Measurements from ENCODE around the gene LMF1.
A peak's percentile ranks its signal among the peaks of the same experiment; 100 is the strongest.

The LMF1 gene

DNA sequence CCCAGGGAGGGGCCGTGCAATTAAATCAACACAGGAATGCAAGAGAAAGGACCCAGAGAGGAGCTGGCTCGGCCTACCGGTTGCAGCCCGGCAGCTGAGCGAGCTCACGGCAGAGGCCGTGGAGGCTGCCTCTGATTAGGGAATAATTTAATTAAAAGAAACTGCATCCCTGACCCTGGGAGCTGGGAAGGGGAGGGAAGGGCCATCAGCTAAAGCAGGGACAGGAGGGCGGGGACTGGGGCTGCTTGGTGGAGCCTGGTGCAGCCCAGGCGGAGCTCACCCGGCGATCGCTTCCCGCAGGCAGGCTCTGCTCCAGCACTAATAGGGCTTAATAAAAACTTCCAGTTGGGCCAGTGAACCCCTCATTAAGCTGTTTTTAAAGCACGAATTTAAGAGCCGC lies 43.4 kb downstream of the LMF1 start:
- DNase-seq, result no peak

DNA sequence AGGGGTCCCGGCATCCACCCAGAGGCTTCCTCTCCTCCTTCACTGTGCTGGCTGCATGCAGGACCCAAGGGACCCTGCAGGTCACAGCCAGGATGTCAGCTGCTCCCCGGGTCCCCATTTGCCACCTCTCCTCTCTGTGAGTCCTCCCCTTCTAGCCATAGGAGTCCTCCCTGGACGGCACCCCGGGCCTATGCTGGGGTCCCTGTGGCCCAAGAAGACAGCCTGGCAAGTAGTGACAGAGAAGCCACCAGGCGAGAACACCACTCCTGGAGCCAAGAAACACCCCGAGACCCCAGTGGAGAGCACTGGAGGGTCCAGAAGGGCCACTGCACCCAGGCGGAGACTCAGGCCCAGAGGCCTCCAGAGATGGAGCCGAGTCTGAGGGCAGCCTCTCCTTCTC lies 44.1 kb downstream of the LMF1 start:
- DNase-seq, result no peak

DNA sequence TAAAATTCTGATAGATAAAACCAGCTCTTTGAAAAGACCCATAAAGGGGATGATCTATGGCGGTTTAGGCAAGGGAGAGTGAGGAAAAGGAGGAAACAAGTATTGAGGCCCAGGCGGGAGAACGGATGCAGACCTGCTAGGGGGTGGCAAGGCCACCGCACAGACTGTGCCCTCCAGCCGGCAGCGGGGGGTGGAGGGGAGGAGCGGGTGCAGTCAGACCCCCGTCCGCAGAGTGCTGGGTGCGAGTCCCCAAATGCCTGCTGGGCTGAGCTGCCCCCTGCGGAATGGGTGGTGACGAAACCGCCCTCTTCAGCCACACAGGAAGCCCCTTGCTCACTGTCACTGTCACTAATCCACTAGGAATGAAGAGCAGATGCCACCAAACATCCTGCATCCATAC lies 46.0 kb downstream of the LMF1 start:
- DNase-seq, result peak; percentile 33

DNA sequence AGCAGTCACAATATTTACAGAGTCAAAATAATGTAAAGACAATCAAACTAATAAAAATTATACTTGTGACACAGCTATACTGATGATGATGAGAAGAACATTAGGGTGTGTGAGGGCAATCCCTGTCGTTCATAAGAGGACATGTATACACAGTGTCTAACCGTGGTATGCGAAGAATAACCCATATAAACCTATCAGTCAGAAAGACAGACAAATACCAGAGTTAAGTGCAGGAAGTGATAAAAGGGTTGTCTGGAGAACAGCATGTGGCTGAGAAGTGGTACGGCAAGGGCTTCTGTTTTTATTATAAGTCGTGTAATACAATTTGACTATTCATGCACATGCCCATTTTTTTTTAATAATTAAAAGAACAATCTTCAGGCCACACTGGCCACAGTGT lies 46.7 kb downstream of the LMF1 start:
- peak; percentile 26 for DNase-seq

DNA sequence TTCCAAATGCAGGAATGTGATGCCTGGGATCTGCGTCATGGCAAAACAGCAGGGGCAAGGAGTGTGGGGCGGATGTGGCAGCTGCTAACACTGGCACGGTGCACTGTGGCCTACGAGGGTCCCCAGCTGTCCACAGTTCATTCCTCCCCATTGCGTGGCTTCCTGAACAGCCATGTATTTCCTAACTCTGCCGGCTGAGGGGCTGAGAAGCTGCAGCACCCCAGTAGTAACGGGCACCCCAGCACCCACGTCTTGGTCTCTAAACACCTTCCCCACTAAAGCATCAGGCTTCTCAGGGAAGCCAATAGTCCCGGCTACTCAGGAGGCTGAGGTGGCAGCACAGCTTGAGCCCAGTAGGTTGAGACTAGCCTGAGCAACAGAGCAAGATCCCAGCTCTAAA lies 47.6 kb downstream of the LMF1 start:
- no peak for DNase-seq

DNA sequence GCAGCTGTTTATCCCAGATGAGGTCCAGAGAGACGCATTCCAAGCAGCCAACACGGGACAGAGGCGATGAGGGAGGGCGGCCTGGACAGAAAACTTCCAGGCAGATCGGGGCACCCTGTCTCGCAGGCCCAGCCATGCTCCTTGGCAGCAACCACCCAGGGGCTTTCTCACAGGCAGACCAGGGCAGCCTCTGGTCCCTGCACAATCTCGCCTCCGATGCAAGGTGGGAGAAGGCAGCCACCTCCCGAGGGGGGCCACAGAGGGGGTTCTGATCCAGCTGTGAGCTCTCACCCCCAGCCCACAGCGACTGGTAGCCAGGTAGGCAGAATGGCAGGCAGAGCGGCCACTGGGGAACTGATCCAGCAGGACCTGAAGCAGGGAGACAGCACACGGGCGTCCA lies 48.7 kb downstream of the LMF1 start:
- DNase-seq, result no peak

DNA sequence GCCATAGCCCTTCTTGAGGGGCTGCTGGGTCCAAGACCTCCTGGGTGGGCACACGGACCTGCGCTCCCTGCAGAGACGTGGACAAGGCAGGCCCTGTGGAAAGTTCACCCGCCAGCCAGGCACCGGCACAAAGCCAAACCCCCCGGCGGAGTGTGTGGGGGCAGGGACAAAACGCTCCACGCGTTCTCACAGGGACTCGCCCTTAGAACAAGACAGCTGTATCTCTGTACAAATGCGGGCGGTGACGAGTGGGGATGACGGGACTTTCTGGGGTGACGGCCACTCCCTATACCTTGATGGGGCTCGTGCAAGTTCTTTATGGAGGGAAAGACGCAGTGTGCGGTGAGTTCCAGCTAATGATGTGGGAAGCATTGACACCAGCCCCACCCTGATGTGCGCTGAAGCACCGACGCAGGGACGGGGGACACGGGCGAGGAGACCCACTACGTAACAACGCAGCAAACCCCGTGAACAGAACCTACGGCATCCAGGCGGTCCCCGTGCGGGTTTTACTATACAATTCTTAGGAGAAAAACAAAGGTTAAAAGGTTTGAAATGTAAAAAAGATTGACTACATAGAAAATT lies 49.4 kb downstream of the LMF1 start:
- DNase-seq, result peak; percentile 1

DNA sequence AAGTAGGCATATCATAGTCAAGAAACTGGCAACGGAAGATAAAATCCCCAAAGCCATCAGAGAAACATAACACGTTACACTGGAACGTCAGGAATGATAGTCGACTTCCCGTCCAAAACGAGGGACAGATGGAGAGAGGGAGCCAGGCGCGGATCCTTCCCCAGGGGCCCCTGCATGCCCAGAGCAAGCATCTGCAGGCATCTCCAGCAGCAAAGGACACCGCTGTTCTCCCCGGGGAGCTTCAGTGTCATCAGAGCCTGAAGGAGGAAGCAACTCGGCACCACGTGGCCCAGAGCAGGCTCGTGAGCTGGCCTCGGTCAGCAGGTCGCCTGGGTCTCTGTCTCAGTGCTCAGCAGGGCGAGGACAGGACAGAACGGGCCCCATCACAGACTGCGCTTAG lies 50.1 kb downstream of the LMF1 start:
- DNase-seq, result peak; percentile 93

DNA sequence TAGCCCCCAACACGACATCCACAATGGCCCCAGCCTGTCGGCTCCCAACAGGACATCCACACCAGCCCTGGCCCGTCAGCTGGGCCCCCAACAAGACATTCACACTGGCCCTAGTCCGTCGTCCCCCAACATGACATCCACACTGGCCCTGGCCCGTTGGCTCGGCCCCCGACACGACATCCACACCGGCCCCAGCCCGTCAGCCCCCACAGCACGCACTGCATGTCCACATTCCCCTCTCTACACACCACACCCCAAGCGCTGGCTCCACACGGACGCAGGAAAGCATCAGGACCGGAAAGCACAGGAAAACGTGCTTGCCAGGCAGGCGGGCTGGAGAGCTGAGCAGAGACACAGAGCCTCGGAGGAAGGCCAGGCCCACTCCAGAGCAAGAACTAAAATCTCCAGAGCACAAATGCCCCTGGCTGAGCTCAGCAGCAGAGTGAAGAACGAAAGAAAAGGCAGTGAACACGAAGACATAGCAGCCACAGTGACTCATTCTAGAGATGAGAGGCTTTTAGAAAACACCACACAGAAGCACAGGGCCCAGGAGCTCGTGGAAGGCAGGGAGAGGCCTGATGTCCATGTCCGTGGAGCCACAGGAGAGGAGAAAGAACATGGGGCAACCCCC lies 50.6 kb downstream of the LMF1 start:
- DNase-seq, result peak; percentile 85

DNA sequence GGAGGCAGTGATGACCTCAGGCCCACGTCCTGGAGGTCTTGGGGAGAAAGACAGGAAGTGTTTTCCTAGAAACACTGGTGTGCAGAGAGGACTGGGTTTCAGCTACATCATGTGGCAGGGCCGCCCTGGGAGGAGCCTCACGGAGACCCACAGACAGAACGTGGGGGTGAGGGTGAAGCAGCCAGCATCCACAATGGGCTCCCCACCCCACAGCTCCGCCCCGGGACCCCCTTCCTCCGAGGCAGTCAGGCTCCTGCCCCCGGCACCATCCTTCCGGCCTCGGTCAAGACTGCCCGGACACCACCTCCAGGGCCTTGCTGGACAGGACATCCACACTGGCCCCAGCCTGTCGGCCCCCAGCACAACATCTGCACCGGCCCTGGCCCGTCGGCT lies 51.1 kb downstream of the LMF1 start:
- DNase-seq, result no peak

DNA sequence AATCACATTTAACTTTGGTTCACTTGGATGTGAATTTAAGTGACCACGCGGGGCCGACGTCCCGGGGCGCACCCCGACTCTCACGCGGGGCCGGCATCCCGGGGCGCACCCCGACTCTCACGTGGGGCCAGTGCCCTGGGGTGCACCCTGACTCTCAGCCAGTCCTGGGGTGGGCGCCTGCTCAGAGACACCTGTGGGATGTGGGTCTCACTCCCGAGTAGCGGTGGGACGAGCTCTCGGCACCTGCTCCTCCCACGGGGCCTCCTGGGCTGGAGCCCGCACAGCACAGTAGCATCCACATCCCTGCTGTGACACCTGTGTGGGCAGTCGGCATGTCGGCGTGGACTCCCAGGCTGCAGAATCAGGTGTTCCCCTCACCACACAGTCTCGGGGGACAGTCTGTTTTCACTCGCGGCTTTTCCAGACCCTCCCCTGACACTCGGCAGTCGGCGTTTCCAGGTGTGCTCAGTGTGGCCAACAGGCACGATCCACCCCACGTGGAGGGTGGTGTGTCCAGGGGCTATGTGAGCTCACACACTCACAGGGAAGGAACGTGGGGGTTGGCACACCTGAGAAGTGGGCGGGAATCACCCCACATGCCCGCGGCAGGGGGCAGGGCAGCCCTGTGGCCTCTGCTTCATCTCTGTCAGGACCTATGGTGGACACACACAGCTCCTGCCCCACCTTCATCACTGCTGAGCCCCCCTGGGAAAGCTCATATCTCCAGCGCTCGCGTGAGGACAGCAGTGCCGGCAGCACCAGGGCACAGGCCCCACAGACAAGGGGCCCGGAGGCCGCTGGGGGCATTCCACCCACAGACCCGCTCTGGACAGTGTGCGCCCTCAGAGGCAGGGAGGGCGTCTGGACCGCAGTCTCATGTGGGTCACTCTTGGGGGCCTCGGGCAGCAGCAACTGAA lies 51.8 kb downstream of the LMF1 start:
- no peak for DNase-seq

DNA sequence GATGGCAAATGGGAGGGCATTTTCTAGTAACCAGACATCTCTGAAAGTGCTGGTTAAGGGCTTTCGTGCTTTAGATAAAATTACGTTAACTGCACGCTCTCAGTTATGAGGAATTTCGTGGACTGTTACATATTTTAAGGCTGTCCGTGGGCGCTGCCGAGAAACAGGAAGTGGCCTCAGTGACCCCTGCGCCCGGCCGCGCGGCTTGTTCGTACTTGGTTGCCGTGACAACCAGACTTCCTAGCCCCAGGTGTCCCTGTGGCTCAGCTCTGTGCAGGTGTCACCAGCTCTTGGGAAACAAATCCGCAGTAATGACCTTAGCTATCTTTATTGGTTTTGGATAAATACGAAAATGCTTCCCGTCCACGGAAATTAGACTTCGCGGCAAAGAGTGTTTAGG lies 52.7 kb downstream of the LMF1 start:
- no peak for DNase-seq

DNA sequence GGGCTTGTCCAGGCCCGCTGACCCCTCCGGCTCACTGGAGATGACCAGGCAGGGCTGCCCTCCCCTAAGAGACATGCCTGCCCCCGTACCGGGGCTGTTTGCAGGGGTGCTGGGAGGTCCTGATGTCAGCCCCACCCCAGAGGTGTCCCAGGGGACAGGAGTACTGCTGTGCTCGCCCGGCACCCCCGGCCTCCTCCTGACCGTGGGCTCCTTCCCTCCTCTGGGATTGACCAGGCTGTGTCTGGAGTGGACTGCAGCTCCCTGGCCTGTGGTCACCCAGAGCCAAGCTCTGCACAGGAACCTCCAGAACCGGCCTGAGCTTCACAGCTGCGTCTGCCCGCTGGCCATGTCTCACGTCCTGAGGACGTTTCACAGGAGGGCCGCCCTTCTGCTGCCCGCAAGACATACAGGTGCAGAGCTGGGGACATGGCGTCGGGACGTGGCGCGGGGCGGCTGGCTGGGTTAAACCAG lies 53.2 kb downstream of the LMF1 start:
- DNase-seq, result no peak

DNA sequence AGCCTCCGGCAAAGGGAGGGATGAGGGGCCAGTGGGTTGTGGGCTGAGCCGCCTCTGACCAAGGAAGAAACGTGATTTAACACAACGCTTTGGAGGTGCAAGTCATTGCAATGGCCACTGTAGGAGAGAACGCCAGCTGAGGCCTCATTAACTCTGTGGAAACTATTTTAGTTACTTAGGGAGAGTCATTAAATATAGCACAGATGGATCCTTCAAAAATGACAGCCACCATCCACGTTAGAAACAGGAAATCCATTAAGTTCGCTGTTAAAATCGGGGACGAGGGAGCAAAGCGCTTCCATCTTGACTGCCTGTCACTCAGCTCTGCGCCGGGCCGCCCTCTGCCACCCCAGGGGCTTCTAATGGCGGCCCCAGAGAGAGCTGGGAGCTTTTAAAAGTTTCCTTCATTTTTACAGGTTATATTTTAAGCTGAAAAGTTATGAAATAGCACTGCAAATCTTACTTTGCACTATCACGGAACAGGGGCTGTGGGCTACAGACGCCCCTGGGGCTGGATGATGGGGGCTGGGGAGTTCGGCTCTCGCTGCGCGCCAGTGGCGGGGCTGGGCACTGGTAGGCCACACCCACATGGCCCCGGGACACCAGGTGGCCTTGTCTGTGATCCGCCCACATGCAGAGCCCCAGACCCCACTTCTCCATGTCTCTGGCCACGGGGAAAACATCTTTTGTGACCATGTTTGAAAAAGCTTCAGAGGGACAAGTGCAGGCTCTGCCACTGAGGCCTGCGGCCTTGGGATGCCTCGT lies 54.6 kb downstream of the LMF1 start:
- DNase-seq, result no peak

DNA sequence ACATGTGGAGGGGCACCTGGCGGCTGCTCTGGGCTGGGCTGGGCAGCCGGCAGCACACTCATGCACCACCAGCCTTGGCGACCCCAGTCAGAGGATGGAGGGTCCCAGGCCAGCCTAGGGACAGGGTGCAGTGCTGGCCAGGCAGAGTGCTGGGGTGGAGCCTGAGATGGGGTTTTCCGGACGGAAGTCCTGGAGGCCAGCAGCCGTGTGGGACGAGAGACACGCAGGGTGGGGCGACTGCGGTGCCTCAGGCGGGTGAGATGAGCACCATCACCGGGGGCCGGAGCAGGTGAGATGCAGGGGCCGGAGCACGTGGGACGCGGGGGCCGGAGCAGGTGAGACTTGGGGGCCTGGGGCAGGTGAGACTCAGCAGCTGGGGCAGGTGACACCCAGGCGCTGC lies 55.2 kb downstream of the LMF1 start:
- DNase-seq, result no peak

DNA sequence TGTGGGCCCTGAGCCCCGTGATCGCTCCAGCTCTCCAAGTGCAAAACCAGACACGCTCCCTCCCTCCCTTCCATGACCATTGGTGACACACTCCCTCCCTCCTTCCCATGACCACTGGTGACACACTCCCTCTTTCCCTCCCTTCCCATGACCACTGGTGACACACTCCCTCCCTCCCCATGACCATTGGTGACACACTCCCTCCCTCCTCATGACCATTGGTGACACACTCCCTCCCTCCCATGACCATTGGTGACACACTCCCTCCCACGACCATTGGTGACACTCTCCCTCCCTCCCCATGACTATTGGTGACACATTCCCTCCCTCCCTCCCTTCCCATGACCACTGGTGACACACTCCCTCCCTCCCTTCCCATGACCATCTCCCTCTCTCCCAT lies 56.3 kb downstream of the LMF1 start:
- DNase-seq, result peak; percentile 44

DNA sequence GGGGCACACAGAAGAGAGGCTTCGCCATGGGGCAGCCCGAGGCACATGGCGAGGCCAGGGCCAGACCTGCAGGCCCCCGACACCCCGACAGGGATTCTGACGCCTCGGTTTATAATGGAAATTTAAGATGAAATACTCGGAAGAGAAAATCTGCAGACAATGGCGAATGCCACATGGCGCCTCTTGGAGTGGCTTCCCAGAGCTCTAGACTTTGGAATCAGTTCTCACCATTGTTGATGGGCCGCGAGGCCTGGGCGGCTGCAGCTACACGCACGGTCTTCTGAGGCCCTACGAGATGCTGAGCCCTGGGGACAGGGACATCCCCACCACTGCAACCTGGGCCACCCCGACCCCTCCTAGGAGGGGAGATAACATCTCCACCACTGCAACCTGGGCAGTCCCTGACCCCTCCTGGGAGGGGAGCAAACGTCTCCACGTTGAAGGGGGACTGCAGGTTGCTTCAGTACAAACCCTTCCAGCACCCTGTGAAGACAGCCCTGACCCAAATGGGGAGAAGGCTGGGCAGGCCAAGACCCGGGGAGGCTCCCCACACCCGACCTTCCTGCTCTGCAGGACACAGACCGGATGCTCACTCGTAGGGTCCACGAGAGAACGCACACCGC lies 56.9 kb downstream of the LMF1 start:
- no peak for DNase-seq

DNA sequence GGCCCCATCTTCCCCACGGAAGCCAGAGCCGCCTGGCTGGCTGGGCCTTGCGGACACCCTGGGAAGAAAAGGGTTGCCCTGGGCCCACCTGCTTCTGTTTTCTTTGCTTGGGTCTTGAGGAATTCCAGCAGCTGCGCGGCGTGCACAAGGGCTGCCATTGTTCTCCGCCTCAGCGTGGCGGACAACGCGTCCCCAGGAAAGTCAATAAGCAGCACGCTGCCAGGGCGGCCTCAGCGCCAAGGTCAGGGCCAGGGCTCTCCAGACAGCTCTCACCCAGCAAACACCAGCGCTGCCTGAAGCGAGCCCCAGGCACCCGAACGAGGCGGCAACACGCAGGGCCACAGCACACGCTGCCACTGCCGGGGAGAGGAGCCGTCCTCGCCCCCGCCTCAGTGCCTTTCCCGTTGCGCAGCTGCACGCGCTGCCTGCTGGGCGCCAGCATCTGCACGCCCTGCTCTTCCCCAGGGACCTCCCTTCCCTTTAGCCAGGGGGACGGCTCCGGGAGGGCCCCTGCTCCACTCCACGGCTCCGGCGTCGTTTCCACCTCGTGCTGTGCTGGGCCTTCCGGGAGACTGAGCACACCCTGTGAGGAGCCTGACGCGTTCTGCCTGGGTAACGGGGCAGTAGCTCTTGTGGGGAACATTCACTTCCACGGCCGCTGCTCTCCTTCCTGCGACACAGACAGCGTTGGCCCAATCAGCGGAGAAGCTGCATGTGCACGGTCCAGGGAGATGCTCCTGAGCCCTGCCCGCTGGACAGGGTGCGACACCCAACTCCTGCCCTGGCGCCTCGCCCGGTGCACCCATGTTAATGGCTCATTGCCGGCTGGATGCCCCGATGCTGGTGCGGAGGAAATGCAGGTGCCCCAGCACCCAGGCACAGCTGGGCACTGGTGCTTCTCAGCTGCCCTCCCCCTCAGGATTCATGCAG lies 57.8 kb downstream of the LMF1 start:
- no peak for DNase-seq

DNA sequence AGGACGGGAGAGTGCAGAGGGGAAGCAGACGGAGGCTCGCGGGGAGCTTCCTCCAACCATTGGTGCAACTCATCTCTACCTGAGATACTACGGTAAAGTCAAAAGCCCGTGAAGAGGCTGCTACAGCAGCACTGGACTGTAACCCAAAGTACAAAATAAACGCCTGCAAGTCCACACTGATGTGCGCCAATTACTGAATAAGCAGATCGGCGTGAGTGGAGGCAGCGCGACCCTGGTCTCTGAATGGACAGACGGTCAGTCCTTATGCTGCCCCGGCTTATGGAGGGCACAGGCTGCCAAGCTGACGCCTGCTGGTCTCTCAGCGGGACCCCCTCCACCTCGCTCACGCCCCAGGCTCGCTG lies 58.5 kb downstream of the LMF1 start:
- no peak for DNase-seq

DNA sequence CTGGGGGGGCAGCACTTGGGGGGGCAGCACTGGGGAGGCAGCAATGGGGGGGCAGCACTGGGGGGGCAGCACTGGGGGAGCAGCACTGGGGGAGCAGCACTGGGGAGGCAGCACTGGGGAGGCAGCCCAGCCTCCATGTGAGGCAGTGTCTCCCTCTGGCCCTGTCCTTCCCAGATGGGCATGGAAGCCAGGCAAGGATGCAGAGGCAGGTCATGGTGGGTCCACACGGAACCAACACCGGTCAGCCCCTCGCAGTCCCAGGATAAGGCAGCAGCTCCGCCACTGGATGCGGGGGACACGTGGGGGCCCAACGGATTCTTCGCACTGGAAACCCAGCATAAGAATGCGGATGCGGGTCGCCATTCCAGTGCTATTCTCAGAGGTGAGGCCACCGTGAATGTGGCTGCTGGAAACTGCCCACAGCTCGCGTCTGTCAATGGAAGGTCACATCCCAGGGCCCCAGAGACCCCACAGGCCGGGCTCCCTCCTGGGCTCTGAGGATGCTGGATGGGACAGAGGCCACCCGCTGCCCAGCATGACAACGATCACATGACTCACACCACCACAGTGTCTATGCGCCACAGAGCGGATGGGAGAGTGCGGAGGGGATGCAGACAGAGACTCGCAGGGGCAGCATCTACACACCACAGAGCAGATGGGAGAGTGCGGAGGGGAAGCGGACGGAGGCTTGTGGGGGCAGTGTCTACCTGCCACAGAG lies 59.0 kb downstream of the LMF1 start:
- no peak for DNase-seq

DNA sequence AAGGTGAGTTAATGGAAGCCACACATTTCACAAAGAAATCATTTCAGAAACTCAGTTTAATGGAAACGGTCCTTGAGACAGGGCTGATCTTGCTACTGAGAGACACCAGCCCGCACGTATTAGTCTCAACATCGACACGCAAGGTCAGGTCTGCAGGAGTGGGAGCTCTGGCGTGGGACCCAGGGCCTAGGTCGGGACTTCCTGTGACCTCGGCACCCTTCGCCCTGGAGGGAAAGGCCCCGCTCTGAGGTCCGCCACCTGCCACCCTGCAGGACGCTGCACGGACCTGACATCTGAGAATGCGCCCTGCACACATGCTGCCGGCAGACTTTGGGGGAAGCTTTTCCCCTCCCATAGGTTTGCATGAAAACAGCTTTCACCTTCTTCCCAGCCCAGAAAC lies 59.7 kb downstream of the LMF1 start:
- DNase-seq, result no peak
